Esophagus muscularis mucosa (tissue), 3 donors: Measurements from ENCODE around the gene RAB17.

Source experiments
- POLR2A ChIP-seq: fragments of 450-650 bp; IDR thresholded peaks from one replicate; pipeline ENCODE4 v1.6.1; 2017; ENCODE audit warnings: antibody characterized with exemption, moderate library complexity, mild to moderate bottlenecking, low read depth
- POLR2AphosphoS5 ChIP-seq, 2 donors: sonication (generic); formaldehyde crosslinking; IDR thresholded peaks; one replicate each; pipeline ENCODE4 v1.6.1; 2017; ENCODE audit warnings: antibody characterized with exemption in 2 of 2
- TF ChIP-seq, protein P1 (sequence below), 3 experiments: fragments of 200-600 bp in 2 of 3; fragments of 450-650 bp in 1 of 3; sonication (generic) in 2 of 3; IDR thresholded peaks; one replicate each; pipeline ENCODE4 v1.5.1; 2017 to 2019; ENCODE audit warnings: antibody characterized with exemption in 3 of 3, mild to moderate bottlenecking in 2 of 3, moderate library complexity in 1 of 3

DNA sequence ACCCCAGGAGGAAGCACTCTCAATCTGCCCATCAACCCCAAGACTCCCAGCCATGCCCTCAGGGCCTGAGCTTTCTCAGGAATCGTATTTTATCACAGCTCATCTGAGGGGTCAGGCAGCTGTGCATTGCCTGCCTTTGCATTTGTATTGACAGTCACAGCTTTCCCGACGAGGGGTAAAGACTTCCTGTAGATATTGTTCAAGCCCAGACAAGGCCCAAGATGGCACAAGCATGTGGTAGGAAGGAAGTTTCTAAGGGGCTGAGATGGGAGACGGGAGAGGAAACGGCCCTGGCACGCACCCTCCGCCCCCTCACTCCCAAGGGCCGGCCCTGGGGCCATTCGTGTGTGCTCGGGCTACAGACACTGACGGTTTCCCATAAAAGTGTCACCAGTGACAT is 58.4 kb downstream of the RAB17 start:
- TF ChIP-seq, protein P1, sequence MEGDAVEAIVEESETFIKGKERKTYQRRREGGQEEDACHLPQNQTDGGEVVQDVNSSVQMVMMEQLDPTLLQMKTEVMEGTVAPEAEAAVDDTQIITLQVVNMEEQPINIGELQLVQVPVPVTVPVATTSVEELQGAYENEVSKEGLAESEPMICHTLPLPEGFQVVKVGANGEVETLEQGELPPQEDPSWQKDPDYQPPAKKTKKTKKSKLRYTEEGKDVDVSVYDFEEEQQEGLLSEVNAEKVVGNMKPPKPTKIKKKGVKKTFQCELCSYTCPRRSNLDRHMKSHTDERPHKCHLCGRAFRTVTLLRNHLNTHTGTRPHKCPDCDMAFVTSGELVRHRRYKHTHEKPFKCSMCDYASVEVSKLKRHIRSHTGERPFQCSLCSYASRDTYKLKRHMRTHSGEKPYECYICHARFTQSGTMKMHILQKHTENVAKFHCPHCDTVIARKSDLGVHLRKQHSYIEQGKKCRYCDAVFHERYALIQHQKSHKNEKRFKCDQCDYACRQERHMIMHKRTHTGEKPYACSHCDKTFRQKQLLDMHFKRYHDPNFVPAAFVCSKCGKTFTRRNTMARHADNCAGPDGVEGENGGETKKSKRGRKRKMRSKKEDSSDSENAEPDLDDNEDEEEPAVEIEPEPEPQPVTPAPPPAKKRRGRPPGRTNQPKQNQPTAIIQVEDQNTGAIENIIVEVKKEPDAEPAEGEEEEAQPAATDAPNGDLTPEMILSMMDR (IDR thresholded peaks at IDR 0.05), result no peak
- TF ChIP-seq POLR2AphosphoS5 (IDR thresholded peaks at IDR 0.05) (no peak), POLR2A (no peak)
